HG03354 (cell line): Measurements from ENCODE around the gene SLC7A1.

Experiments
- ATAC-seq: cut with Tn5 transposase; IDR thresholded peaks from one replicate; pipeline ENCODE4 v1.9.1; 2021; ENCODE audit warnings: mild to moderate bottlenecking; ENCODE audit not compliant: unreplicated experiment, poor library complexity, severe bottlenecking

The SLC7A1 gene

GRCh38 chr13:29535663-29536655 lies 59.5 kb downstream of the SLC7A1 start:
- ATAC-seq = no peak

GRCh38 chr13:29534083-29534482 lies 61.4 kb downstream of the SLC7A1 start:
- ATAC-seq = no peak

DNA sequence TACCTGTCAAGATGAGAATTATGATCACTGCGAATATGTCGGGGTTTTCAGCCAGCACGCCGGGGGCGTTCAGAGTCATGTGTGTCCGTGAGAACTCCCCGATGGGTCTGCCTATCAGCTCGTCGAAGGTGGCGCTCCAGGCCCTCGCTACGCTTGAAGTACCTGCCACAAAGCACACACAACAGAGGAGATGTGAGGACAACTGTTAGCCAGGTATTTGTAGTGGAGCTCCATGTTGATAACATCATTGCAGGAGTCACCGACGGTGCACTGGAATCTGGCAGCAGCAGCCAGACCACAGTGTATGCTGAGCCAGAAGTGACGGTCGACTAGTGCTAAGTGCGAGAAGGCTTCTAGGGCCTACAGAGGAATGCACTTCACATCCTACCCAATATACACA lies 62.7 kb downstream of the SLC7A1 start:
- no peak for ATAC-seq

- ATAC-seq = no peak
These were observed 63.4 kb downstream of the SLC7A1 start for GRCh38 chr13:29532116-29532515.

DNA sequence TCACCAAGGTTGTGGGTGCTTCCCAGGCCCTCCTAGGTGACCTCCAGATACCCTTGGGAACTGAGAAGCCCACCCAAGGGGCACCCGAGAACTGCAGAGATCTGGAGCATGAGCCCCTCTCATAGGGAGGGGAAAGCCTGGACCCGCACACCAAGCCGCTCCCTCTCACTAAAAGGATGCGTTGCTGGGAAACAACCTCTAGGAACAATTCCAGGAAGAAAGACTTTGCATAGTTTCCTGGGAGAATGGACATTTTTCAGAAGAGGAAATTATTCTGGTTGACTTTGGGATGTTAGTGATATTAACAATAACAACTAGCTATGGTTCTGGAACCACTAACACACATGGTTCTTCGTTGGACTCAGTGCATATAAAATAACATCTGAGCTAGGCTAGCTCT lies 64.6 kb downstream of the SLC7A1 start:
- ATAC-seq = no peak

DNA sequence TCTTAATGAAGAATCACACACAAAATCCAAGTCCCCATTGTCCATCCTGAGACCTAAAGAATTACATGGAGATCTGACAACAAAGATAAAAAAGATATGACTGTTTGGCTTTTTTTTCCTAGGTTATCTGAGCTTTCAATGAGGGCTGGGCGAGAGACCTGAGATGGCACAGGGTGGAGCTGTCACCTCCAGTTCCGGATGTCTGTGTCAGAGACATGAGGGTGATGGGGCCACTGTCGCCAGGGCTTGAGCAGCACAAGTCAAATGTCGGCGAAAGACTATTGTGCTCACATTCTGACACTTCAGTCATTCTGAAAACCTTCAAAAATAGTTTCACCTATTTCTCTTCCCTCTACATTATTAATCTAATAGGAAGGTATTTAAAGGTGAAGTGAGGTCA lies 65.7 kb downstream of the SLC7A1 start:
- no peak for ATAC-seq

- ATAC-seq = no peak
These were observed 67.6 kb downstream of the SLC7A1 start for GRCh38 chr13:29527916-29528315.

DNA sequence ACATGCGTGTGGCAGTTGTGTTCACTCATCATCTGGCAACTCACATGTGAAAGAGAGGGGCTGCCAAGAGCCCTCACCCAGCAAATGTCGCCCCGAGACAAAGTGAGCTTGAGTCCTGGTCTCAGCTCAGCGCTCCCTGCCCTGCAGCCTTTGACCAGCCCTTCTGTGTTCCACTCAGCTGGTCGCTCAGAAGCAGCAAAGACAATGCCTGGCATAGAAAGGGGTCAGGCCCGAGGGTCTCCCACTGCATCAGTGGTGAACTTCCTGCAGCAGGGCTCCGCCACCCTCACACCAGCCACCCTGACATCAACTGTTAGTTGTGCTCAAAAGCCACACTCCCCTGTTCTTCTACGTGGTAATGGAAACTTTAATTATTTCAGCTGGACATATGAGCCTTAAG lies 68.0 kb downstream of the SLC7A1 start:
- no peak for ATAC-seq

GRCh38 chr13:29526741-29527140 lies 68.7 kb downstream of the SLC7A1 start:
- no peak for ATAC-seq

DNA sequence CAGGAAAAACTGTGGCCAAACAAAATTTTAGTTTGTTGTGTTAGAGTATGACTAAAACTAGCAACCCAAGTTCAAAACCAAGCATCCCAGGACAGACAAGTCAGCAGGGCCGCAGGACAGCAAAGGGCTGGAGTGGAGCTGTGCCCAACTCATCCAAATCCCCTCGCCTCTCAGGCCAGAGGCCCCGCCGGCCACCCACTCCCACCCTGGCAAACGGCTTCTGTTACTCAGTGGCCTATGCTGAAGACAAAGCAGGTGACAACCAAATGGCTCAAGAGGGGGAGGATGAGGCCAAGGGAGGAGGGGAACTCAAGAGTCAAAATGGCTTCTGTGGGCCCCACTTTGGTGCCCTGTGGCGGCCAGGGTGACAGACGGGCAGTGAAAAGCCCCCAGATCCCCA lies 69.7 kb downstream of the SLC7A1 start:
- no peak for ATAC-seq

GRCh38 chr13:29524641-29525040 lies 70.8 kb downstream of the SLC7A1 start:
- no peak for ATAC-seq

DNA sequence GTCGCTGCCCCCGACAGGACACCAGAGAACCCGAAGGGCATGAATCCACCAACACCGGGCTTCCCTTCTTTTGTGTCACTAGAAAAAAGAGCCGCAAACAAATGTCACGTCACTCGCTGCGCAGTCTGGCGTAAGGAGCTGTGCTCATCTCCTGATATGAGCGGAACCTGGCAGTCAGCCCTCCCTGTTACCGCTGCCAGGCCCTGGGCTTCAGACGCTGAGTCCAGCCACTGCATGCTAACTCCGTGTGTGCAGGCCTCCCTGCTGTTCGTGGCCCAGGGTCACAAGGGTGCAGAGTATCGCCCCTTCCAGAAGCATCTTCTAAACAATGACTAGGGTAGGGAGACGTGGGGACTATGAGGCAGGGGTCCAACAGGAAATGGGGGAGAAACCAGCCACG lies 71.3 kb downstream of the SLC7A1 start:
- no peak for ATAC-seq

DNA sequence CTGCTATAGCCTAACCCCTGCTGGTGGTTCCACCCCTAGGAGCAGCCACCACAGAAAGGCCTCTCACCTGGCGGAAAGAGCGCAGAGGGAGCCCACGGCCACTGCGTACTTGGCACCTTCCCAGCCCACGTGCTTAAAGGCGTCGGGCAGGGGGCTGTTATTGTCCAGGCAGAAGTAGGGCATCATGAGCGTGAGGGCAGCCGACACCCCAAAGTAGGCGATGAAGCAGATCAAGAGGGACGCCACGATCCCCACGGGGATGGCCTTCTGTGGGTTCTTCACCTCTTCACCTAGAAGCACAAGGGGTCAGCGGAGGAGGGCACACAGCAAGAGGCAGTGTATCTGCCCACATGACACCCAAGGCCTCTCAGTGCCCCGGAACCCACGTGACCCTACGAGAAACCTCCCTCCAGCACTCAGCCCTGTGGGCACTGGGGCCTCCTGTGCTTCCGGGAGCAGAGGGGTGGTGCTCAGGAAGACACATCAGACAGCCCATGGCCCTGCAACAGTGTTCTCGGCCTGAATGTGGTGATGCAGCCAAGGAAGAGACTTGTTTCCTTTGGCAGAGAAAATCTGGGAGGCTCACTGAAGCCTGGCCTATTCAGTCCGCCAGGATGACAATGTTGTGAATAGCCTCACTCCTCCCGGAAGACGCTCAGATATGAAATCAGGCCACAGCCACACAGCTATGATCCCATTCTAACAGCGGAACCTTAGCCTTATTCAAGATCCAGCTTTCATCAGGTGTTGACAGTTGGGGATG lies 72.1 kb downstream of the SLC7A1 start:
- ATAC-seq = no peak

DNA sequence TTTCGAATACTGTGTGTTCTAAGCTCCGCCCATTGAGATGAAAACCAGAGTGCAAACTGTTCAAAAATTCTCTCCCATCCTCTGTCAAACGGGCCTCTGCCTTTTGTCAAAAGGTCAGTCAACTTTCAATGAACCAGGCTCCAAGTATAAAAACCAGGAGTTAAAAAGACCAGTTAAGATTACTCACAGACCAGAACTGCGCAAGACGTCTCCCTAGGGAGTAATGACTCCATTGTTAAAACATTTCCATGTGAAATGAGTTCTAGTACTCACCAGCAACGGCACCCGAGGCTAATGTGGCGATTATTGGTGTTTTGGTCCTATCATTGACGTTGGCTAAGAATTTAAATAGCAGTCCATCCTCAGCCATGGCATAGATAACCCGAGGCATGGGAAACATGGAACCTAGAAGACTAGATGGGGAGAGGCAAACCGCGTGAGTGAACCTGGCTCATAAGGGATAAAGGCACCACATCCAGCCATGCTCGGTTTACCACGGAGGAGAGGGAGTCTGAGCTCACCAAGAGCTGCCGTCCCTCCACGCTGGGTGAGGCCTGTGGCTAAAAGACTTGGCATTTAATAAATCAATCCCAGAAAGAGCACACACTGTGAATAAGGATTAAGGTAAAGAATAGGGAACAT lies 73.3 kb downstream of the SLC7A1 start:
- no peak for ATAC-seq

DNA sequence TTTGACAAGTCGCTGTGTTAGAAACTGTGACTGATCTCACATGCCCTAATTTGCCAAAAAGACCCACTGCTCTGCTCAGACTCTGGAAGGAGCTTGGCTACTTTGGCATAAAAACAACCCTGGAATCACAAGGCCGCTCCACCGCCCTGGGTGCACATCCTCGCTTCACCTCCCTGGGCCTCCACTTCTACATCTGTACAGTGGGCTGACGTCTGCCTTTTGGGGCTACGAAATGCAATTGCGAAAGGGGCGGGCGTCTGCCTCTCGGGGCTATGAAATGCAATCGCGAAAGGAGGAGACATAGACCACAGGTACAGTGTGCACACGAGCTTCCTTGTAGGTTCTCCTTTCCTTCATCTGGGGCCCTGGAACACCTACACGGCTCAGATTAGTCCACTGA lies 74.2 kb downstream of the SLC7A1 start:
- no peak for ATAC-seq

GRCh38 chr13:29520671-29521070 lies 74.8 kb downstream of the SLC7A1 start:
- ATAC-seq = no peak

DNA sequence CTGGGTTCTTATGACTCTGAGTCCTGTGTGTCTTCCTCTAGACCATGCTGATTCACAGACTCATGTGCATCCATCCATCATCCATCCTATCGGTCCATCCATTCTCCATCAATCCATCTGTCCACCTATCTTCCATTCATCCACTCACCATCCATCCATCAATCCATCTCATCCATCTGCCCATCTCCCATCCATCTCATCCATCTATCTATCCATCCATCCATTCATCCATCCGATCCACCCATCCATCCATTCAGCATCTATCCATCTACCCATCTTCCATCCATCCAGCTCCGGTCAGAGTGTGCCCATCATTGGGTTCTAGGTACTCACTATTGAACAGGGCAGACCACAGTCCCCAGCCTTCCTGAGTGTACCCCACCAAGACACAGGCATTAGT lies 75.6 kb downstream of the SLC7A1 start:
- no peak for ATAC-seq

DNA sequence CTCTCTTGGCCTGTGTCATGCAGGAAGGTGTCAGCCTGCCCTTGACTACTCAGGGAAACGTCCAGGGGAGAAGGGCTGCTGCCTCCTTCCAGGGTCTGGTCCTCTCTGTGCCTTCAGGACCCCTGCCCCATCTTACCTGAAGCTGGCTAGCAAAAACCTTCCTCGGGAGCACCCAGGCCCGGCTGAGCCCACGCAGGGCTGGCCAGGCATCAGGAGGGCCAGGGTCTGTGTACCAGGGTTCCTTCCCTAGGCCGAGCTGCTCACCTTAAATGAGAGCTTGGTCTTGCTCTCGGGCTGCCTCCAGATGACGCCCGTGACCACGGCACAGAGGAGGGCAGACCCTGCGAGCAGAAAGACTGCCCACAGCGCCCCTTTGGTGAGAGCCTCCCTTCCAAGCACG lies 78.6 kb downstream of the SLC7A1 start:
- ATAC-seq = no peak

DNA sequence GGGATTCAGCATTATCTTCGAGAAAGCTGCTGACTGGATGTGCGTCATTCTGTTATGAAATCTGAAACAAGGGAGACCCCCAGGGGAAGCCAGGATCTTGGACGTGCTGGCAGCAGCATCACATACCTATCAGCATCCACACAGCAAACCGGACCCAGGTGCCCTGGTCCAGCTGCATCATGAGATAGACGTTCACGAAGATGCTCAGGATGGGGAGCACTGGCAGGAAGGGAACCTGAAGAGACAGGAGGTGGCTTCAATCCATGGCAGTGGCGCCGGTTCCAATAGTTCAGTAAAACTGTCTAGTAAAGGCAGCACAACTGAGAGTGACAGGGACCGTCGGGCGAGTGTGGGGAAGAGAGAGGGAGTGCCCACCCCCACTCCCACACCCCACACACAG lies 79.5 kb downstream of the SLC7A1 start:
- ATAC-seq = no peak

DNA sequence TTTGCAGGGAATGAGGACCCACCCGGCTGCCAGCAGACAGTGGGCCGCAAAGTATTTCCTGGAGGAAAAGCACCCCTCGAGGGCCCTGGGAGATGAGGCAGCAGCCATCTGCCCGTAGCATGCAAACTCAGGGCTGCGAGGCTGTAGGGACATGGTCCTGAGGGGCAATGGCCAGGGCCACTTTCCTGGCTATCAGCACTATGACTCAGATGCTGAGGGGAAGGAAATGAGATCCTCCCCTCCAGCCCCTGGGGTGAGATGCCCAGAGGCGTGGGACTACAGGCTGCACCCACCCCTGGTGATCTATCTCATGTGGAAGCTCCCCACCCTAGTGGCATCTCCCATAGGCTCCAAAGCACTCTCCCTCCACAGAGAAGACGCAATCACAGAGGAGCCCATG lies 80.1 kb downstream of the SLC7A1 start:
- ATAC-seq = no peak
